Large intestine (tissue), 3 donors: ENCODE data around the gene GFRA1. TPM values are rescaled to one million over a fixed set of nuclear protein-coding genes. Genes with fewer than 3 reads are reported as not detected.
"Not testable (repeated sequence)": the region's sequence is repeated elsewhere in the genome, so short reads cannot be mapped to it uniquely, and the experiment has no call there.

ENCODE experiments used
- DNase-seq, 2 donors: peaks; one replicate each; pipeline versions ENCODE4 v3.0.0 to v3.0.0-alpha.2; 2013
- H3K27ac ChIP-seq: one replicate; pipeline ENCODE4 v1.5.1; 2013; ENCODE audit warnings: low read length
- H3K27me3 ChIP-seq: 2 replicates; pipeline ENCODE4 v1.6.1; 2013; ENCODE audit warnings: low read length; ENCODE audit not compliant: control insufficient read depth, insufficient read depth
- H3K36me3 ChIP-seq: 2 replicates; pipeline ENCODE4 v1.6.1; 2013; ENCODE audit warnings: low read length; ENCODE audit not compliant: control insufficient read depth, insufficient read depth
- H3K4me1 ChIP-seq: one replicate; pipeline ENCODE4 v1.6.1; 2013; ENCODE audit warnings: low read length; ENCODE audit not compliant: control insufficient read depth, insufficient read depth
- H3K4me3 ChIP-seq: one replicate; pipeline ENCODE4 v1.5.1; 2013; ENCODE audit warnings: low read length
- H3K9me3 ChIP-seq: one replicate; pipeline ENCODE4 v1.6.1; 2013; ENCODE audit warnings: mild to moderate bottlenecking, low read depth, low read length, moderate library complexity; ENCODE audit not compliant: control insufficient read depth
- WGBS: methylation state at CpG from one replicate; pipeline ENCODE4 v1.1.5; 2013; ENCODE audit warnings: low lambda C conversion rate; ENCODE audit not compliant: insufficient coverage; 5-methylcytosine and 5-hydroxymethylcytosine counted together
- polyA plus RNA-seq: library from polyadenylated mRNA; unstranded; fragments of 120-200 nt; gene quantifications from one replicate; pipeline ENCODE4 v1.2.1, GENCODE V29; 2013

GFRA1 gene
- polyA plus RNA-seq, 1 donor: 17.4 TPM

- no peak for DNase-seq
- no peaks in the 10 kb centered on the region for H3K27me3 ChIP-seq
- no peak overlapping the region for H3K27ac ChIP-seq
- 83% methylated on average over 1 of the region's 3 CpGs for WGBS
- H3K9me3 ChIP-seq: no peaks in the 10 kb centered on the region
- H3K36me3 ChIP-seq: no peaks in the 10 kb centered on the region
- peaks cover 3% of the 10 kb centered on the region for H3K4me1 ChIP-seq
- H3K4me3 ChIP-seq: no peak overlapping the region
Observed at GRCh38 chr10:116055917-116056252, 217.1 kb downstream of the GFRA1 start.

- no peaks in the 10 kb centered on the region for H3K36me3 ChIP-seq
- peaks cover 3% of the 10 kb centered on the region for H3K4me1 ChIP-seq
- no peak for DNase-seq
- no peaks in the 10 kb centered on the region for H3K9me3 ChIP-seq
- 51% methylated on average over 2 of the region's 14 CpGs for WGBS
- no peak overlapping the region for H3K27ac ChIP-seq
- no peaks in the 10 kb centered on the region for H3K27me3 ChIP-seq
- no peak overlapping the region for H3K4me3 ChIP-seq
Observed at GRCh38 chr10:116055252-116055916, 217.6 kb downstream of the GFRA1 start.

GRCh38 chr10:116053910-116054309 lies 219.1 kb downstream of the GFRA1 start:
- H3K4me3 ChIP-seq: no peak overlapping the region
- H3K4me1 ChIP-seq: peaks cover 3% of the 10 kb centered on the region
- no peak for DNase-seq
- no CpG with 5 or more reads among the region's 4 CpGs for WGBS
- no peak overlapping the region for H3K27ac ChIP-seq
- no peaks in the 10 kb centered on the region for H3K27me3 ChIP-seq
- no peaks in the 10 kb centered on the region for H3K36me3 ChIP-seq
- no peaks in the 10 kb centered on the region for H3K9me3 ChIP-seq

- DNase-seq, H3K4me1 ChIP-seq, H3K9me3 ChIP-seq, H3K27me3 ChIP-seq, H3K4me3 ChIP-seq, H3K27ac ChIP-seq, H3K36me3 ChIP-seq: not testable (repeated sequence)
- WGBS: no CpG with 5 or more reads among the region's 3 CpGs
Observed at GRCh38 chr10:116053009-116053730, 219.8 kb downstream of the GFRA1 start.

- not testable (repeated sequence) for H3K27me3 ChIP-seq, H3K36me3 ChIP-seq, H3K4me1 ChIP-seq, DNase-seq, H3K9me3 ChIP-seq, H3K4me3 ChIP-seq, H3K27ac ChIP-seq
- no CpG with 5 or more reads among the region's 3 CpGs for WGBS
Observed at GRCh38 chr10:116052522-116052921, 220.5 kb downstream of the GFRA1 start.

- Histone ChIP-seq H3K27ac (no peak overlapping the region), H3K4me3 (no peak overlapping the region), H3K36me3 (no peaks in the 10 kb centered on the region), H3K9me3 (no peaks in the 10 kb centered on the region), H3K27me3 (no peaks in the 10 kb centered on the region), H3K4me1 (no peaks in the 10 kb centered on the region)
- DNase-seq: no peak
- no CpG with 5 or more reads among the region's 5 CpGs for WGBS
Observed at GRCh38 chr10:116049974-116050304, 223.1 kb downstream of the GFRA1 start.

- Histone ChIP-seq H3K27me3 (no peaks in the 10 kb centered on the region), H3K36me3 (no peaks in the 10 kb centered on the region), H3K27ac (no peak overlapping the region), H3K4me3 (no peak overlapping the region), H3K4me1 (no peaks in the 10 kb centered on the region), H3K9me3 (no peaks in the 10 kb centered on the region)
- WGBS: 75% methylated on average over 4 of the region's 10 CpGs
- no peak for DNase-seq
Observed at GRCh38 chr10:116049158-116049973, 223.6 kb downstream of the GFRA1 start.

GRCh38 chr10:116045366-116046356 lies 227.3 kb downstream of the GFRA1 start:
- H3K9me3 ChIP-seq: no peaks in the 10 kb centered on the region
- DNase-seq: no peak
- no peak overlapping the region for H3K4me3 ChIP-seq
- no peaks in the 10 kb centered on the region for H3K36me3 ChIP-seq
- H3K27me3 ChIP-seq: no peaks in the 10 kb centered on the region
- H3K4me1 ChIP-seq: no peaks in the 10 kb centered on the region
- WGBS: no CpG with 5 or more reads among the region's 13 CpGs
- no peak overlapping the region for H3K27ac ChIP-seq

- Histone ChIP-seq H3K27ac (no peak overlapping the region), H3K4me3 (no peak overlapping the region), H3K27me3 (no peaks in the 10 kb centered on the region), H3K9me3 (no peaks in the 10 kb centered on the region), H3K36me3 (no peaks in the 10 kb centered on the region), H3K4me1 (no peaks in the 10 kb centered on the region)
- 80% methylated on average over 1 of the region's 3 CpGs for WGBS
- DNase-seq: no peak
Observed at GRCh38 chr10:116044801-116045248, 228.2 kb downstream of the GFRA1 start.

- no peaks in the 10 kb centered on the region for H3K4me1 ChIP-seq
- H3K27me3 ChIP-seq: no peaks in the 10 kb centered on the region
- no peaks in the 10 kb centered on the region for H3K9me3 ChIP-seq
- DNase-seq: no peak
- no peaks in the 10 kb centered on the region for H3K36me3 ChIP-seq
- H3K27ac ChIP-seq: no peak overlapping the region
- H3K4me3 ChIP-seq: no peak overlapping the region
- 60% methylated on average over 1 of the region's 8 CpGs for WGBS
Observed at GRCh38 chr10:116043861-116044260, 229.1 kb downstream of the GFRA1 start.
